Stimulated activated naive CD4-positive, alpha-beta T cell treated with Interleukin-2 at 50 U/mL for 16 hours (primary cell): Measurements from ENCODE around the gene SYK.
"Not testable (repeated sequence)": the region's sequence is repeated elsewhere in the genome, so short reads cannot be mapped to it uniquely, and the experiment has no call there.

Experiments used
- DNase-seq: peaks from one replicate; lab custom pipeline; 2025; lab: John Stamatoyannopoulos, UW

The SYK gene

DNA sequence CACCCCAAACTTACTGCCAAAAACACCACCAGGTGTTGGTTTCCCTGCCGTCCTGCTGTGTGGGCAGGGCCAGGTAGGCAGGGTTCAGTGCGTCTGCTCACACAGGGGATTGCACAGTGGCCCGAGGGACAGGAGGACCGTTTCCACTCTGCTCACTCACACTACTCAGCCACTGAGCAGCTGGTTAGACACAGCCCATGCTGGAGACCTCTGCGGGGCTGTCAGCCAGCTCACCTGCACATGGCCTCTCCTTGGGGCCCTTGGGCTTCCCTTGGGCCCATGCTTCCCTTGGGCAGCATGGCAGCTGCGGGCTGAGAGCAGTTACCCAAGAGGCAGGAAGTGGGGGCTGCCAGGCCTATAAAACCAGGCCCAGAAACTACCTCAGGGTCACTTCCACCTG is 79.0 kb downstream of the SYK start:
- DNase-seq: no peak

DNA sequence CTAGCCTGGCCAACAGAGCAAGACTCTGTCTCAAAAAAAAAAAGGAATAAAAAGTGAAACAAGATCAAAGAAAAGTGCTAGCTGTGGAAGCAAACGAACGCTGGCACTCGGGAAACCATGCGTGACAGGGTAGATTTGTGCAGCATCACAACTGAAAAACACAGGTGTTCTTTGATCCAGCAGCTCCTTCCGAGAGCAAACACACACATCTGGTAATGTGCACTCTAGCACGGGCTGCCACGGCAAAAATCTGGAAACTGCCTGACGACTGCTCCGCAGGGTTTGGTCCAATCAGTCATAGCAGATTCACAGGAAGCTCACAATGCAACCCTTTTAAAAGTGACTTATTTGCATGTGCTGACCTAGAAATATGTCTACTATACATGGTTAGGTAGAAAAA is 80.0 kb downstream of the SYK start:
- DNase-seq: no peak

- no peak for DNase-seq
Observed at GRCh38 chr9:90882991-90883600, 81.5 kb downstream of the SYK start.

GRCh38 chr9:90883661-90884060 is 82.0 kb downstream of the SYK start:
- no peak for DNase-seq

GRCh38 chr9:90884178-90884577 is 82.6 kb downstream of the SYK start:
- DNase-seq: no peak

- DNase-seq: not testable (repeated sequence)
Observed at GRCh38 chr9:90886868-90887267, 85.2 kb downstream of the SYK start.

GRCh38 chr9:90888941-90889340 is 87.3 kb downstream of the SYK start:
- DNase-seq: no peak

GRCh38 chr9:90890146-90890810 is 88.7 kb downstream of the SYK start:
- no peak for DNase-seq

- no peak for DNase-seq
Observed at GRCh38 chr9:90891308-90892040, 89.9 kb downstream of the SYK start.

DNA sequence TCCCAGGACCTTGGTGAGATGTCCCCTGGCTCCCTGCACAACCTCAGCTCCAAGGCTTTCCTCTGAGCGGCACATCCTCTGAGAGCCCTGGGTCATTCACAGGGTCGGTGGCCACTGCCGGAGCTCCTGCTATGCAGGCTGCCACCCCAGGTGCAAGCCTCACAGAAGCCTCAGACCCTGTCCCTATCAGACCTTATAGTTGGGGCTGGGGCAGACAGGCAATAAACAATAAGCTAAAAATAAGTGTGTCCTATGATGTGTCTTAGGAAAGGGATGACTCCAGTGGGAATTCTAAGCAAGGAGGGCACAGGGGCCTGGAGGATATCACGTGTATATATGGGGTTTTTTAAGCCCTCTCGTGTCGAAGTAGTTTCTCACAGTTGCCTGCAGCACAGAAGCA is 91.3 kb downstream of the SYK start:
- no peak for DNase-seq

DNA sequence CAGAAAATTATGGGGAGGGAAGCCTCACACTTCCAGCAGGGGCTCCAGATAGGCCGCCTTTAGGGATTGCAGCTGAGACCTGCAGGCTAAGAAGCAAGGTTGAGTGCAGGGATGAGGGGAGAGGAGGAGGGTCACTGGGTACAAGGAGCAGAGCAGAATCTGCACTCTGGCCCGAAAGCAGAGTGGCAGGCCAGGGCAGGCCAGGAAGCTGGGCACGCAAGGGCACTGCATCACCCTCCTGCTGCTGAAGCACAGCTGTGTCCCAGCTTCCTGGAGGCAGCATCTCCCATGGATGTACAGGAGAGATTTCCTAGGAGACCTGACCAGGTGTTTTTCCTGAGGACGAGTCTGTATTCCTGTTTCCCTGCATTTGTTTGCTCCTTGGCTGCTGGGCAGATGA is 92.1 kb downstream of the SYK start:
- DNase-seq: no peak

DNA sequence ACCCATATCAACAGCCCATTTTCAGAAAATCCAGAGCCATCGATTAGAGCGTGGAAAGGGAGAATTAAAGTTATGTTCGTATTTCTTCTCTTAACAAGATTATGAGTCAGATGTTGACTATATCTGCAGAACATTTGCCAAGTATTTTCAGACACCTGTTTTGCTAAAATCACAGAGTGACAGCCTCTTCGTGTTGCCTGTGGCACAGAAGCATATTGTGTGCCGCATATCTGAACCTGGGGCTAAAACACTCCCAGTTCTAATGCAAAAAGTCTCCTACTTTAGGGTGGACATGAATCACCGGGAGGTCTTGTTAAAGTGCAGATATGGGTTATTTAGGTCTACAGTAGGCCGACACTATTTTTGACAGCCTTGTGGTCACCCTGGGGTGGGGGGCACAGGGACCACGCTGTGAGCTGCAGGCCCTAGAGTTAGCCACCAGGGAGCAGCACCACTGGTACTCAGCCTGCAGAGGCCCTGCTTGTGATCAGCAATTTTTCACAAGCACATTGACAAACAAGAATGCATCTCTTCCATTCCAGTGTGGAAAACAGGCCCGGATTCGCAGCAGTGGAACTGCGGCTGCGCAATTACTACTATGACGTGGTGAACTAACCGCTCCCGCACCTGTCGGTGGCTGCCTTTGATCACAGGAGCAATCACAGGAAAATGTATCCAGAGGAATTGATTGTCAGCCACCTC is 93.5 kb downstream of the SYK start:
- DNase-seq: no peak

- no peak for DNase-seq
Observed at GRCh38 chr9:90895786-90896185, 94.2 kb downstream of the SYK start.

DNA sequence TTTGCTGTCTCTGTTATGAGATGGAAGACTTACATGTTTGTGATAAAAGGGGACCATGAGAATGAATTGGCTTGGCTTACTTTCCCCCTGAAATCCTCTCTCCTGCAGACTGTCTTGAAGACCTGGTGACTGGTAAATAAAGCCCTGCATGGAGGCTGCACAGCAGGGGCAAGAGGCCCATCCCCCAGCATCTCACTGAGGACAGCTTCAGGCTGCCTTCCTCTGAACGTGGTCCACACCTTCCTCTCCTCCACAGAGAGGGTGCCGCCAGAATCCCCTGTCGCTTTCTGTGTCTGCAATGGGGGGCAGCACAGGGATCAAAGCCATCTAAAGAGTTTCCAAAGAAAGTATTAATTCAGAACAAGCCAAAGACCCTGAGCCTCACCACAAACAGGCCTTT is 94.6 kb downstream of the SYK start:
- DNase-seq: no peak

- no peak for DNase-seq
Observed at GRCh38 chr9:90898228-90898627, 96.6 kb downstream of the SYK start.

- no peak for DNase-seq
Observed at GRCh38 chr9:90899287-90899686, 97.7 kb downstream of the SYK start.

DNA sequence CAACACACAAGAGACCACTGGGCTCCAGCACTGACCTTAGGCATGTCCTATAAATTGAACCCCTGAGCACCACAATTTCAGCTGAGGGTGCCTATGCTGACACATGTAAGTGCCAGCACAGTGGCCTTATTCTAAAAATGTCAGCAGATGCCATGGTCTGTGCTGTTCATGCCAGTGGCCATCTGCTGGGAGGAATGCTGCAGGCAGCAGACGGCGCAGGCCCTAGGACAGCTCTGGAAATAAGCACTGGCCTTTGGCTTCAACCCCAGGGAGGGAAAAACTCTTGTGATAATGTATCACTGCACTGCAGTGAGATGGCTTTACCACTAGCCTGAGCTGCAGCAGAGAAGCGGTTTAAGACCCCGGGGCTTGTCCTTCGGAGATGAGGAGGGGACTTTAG is 98.5 kb downstream of the SYK start:
- DNase-seq: no peak

DNA sequence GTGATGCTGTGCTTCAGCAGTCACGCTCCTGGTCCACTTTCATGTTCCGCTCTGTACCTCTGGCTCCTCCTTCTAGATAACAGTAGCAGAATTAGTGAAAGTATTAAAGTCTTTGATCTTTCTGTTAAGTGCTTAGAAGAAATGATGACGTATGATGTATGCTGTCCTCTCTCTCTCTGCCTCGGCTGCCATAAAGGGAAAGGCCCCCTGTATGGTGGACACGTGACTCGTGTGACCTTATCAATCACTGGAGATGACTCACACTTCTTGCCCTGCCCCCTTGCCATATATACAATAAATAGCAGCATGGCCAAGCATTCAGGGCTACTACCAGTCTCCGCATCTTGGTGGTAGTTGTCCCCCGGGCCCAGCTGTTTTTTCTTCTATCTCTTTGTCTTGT is 100.3 kb downstream of the SYK start:
- DNase-seq: no peak

DNA sequence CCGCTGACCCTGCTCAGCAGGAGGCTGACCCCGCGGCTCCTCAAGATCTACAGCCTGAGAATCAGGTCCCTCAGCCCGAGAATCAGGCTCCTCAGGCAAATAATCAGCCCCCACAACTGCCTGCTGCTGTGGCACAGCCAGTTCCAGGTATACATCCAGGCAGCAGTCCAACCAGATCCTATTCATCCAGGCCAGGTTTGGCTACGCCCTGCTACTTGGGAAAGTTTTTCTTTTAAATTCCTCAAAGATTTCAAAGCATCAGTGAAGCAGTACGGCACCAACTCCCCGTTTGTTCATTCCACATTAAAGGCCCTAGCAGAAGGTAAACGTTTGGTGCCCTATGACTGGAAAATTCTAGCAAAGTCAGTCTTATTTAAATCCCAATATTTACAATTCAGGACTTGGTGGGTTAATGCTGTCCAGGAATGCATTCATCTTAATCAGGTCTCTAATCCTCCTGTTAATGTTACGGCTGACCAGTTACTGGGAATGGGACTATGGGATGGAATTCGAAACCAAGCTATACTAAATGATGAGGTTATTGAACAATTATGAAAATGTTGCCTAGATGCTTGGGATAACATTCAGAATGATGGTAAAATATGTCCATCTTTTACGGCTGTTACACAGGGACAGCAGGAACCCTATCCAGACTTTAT is 102.3 kb downstream of the SYK start:
- DNase-seq: no peak

DNA sequence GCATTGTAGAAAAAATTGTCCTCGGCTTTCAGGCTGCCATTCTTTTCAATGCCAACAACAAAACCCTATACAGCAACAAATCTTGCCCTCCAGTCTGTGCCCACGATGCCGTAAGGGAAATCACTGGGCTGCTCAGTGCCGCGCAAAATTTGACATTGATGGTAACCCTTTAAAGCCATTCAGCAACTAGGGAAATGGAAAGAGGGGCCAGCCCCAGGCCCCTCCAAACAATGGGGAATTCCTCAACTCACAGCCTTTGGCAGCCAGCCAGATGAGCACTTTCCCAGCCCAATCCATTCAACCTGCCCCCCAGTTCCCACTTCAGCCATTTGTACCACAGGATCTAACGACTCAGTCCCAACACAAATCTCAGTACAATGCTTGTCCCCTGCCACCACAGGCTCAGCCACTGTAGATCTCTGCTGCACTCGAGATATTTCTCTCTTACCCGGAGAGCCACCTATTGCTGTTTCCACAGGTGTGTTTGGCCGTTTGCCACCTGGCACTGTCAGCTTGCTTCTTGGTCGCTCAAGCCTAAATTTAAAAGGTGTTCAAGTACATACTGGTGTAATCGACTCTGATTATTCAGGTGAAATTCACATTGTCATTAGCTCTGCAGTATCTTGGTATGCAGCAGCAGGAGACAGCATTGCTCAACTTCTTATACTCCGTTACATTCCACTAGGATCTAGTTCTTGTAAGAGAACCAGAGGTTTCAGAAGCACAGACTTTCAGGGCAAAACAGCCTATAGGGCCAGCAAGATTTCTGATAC is 103.3 kb downstream of the SYK start:
- DNase-seq: no peak

GRCh38 chr9:90905822-90906221 is 104.2 kb downstream of the SYK start:
- no peak for DNase-seq
